ENCODE results near the gene GCK.

GCK gene

DNA sequence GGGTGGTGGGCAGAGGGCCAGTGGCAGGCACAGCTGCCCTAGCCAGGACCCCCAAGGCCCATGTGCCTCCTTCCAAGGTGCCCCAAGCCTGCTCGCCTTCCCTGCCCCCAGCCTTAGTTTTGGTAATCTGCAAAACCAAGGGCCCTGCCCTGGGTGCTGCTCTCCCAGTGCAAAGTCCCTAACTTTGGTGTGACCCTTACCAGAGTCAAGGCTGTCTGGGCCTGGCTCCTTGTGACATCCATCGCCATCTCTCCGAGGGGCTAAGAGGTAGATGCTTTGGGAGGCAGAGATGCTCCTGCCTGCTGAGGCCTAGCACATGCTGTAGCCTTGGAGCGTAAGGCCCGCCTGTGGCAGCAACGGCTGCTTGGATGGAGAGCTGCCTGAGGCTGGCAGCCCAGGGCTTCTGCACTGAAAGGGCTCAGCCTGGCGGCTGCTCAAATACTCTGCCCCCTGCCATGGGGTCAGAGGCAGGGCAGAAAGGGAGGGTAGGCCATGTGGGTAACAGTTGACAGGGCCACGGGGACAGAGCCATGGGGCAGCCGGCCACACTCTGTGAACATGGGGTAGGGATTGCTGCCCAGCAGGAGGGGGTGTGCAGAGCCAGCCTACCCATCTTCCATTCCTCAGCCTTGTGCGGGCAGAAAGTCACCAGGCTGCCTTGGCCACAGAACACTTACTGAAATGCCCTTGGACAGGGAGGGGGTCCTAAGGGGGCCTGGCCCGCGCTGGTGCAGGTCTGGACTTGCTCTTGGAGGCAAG is 30.2 kb downstream of the GCK start:
- TF ChIP-seq, protein P1, sequence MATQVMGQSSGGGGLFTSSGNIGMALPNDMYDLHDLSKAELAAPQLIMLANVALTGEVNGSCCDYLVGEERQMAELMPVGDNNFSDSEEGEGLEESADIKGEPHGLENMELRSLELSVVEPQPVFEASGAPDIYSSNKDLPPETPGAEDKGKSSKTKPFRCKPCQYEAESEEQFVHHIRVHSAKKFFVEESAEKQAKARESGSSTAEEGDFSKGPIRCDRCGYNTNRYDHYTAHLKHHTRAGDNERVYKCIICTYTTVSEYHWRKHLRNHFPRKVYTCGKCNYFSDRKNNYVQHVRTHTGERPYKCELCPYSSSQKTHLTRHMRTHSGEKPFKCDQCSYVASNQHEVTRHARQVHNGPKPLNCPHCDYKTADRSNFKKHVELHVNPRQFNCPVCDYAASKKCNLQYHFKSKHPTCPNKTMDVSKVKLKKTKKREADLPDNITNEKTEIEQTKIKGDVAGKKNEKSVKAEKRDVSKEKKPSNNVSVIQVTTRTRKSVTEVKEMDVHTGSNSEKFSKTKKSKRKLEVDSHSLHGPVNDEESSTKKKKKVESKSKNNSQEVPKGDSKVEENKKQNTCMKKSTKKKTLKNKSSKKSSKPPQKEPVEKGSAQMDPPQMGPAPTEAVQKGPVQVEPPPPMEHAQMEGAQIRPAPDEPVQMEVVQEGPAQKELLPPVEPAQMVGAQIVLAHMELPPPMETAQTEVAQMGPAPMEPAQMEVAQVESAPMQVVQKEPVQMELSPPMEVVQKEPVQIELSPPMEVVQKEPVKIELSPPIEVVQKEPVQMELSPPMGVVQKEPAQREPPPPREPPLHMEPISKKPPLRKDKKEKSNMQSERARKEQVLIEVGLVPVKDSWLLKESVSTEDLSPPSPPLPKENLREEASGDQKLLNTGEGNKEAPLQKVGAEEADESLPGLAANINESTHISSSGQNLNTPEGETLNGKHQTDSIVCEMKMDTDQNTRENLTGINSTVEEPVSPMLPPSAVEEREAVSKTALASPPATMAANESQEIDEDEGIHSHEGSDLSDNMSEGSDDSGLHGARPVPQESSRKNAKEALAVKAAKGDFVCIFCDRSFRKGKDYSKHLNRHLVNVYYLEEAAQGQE (IDR thresholded peaks at IDR 0.05; ENCODE audit: insufficient read depth in 1 of 2, low read depth in 2 of 2, low read length in 2 of 2) = no peak
- TF ChIP-seq SIN3A (IDR thresholded peaks at IDR 0.05; ENCODE audit: borderline replicate concordance, insufficient read depth, low read length) (no peak), POLR2AphosphoS5 (IDR thresholded peaks at IDR 0.05; ENCODE audit: low read depth, low read length) (no peak), FOXP2 (optimal IDR thresholded peaks at IDR 0.05; ENCODE audit: borderline replicate concordance, extremely low read depth, extremely low read length, insufficient read depth) (no peak), TAF1 (IDR thresholded peaks at IDR 0.05; ENCODE audit: borderline replicate concordance, insufficient read depth, low read length) (no peak)

DNA sequence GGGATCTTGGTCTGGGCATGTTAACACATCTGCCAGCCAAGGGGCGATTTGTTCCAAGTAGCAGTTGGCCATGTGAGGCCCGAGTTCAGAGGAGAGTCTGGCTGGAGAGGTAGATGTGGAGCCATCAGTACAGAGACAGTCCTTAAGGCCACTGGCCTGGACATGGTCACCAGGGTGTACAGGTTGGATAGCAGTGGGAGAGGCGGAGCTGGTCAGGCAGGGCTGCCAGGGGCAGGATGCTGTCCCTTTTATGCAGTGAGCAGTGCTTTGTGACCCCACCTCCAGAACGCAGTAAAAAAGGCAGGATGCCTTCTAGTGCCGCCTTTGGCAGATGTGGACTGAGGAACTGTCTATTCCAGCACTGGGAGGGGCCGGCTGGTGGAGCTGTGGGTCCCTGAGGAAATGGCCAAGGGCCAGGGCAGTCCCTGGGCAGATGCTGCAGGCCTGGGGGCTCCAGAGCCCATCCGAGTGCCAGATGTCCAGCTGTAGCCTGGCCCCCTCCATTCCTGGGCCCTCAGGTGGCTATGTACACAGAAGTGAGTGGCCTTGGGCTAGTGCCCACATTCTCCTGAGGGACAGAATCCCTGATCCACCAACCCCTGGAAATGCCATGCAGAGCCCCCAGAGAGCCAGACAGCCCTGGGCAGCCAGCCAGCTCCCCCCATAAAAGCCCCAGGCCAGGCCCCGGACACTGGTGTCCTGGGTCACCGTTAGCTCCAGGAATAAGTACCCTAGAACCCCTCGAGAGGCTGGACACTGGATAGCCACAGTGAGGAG is 31.0 kb downstream of the GCK start:
- TF ChIP-seq SIN3A (IDR thresholded peaks at IDR 0.05; ENCODE audit: borderline replicate concordance, insufficient read depth, low read length) = no peak
- no peak for TF ChIP-seq POLR2AphosphoS5 (IDR thresholded peaks at IDR 0.05; ENCODE audit: low read depth, low read length)

DNA sequence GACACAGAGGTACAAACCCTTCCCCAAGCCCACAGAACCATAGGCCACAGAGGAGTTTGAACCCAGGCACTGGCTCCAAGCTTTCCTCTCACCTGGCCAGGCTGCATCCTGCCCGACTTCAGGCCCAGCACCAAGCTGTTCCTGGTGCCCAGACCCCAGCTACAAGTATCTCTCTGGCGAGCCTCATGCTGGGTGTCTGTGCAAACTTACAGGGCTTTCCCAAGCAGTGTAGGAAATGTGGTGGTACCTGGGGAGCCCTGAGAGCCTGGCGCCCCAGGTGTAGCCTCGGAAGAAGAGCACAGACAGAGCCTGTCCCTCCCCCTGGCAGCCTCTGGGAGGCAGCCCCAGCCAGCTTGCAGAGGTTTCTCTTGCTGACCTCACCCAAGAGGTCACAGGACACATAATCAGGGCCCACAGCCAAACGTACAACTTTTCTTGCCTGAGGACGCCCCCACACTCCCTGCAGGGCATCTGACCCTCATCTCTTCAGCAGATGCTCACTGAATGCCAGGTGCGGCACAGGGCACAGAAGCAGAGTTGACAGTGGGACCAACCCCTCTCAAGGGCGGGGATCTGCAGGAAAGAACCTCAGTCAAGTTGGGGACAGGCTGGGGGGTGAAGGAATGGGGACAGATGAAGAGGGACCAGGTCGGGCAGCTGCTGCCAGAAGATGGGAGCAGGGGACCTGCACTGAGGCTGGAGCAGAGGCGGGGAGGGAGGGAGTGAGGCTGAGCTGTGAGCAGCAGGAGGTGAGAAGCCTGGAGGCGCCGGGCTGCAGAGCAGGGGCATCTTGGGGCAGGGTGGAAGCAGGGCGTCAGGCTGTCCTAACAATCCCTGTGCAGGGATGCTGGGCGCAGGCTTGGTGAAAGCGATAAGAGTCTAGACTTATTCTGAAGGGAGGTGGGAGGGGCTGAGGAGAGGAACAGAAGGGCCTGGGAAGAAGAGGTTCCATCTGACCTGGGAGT is 31.8 kb downstream of the GCK start:
- TF ChIP-seq SIN3A (IDR thresholded peaks at IDR 0.05; ENCODE audit: borderline replicate concordance, insufficient read depth, low read length) (no peak), FOXP2 (optimal IDR thresholded peaks at IDR 0.05; ENCODE audit: borderline replicate concordance, extremely low read depth, extremely low read length, insufficient read depth) (no peak), TAF1 (IDR thresholded peaks at IDR 0.05; ENCODE audit: borderline replicate concordance, insufficient read depth, low read length) (no peak), POLR2AphosphoS5 (IDR thresholded peaks at IDR 0.05; ENCODE audit: low read depth, low read length) (no peak)
- TF ChIP-seq, protein P1 (IDR thresholded peaks at IDR 0.05; ENCODE audit: insufficient read depth in 1 of 2, low read depth in 2 of 2, low read length in 2 of 2) = no peak

DNA sequence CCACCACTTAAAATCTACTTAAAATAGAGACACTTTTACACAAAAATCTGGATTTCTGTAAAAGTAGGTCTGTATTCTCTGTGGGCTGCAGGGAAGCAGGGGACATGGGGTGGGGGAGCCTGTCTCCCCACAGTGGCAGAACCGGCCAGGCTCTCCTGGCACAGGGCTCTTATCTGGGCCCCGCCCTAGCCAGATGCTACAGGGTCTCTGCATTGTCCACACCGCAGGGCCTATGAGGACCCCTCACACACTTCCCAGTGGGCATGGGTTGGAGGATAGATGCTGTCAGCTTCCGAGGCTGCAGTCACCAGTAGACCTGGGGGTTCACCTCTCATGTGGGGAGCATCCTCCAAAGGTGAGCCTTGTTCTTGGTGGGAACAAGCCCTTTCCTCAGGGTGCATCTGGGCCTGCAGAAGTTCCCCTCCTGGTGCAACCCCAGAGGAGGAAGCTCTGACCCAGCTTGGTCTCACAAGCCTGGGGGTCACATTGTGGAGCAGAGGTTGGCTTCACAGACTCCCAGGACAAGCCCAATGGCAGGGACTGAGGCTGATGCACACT is 32.7 kb downstream of the GCK start:
- no peak for TF ChIP-seq SIN3A (IDR thresholded peaks at IDR 0.05; ENCODE audit: borderline replicate concordance, insufficient read depth, low read length)
- TF ChIP-seq TAF1 (IDR thresholded peaks at IDR 0.05; ENCODE audit: borderline replicate concordance, insufficient read depth, low read length) = no peak
- no peak for TF ChIP-seq FOXP2 (optimal IDR thresholded peaks at IDR 0.05; ENCODE audit: borderline replicate concordance, extremely low read depth, extremely low read length, insufficient read depth)
- TF ChIP-seq, protein P1 (IDR thresholded peaks at IDR 0.05; ENCODE audit: insufficient read depth in 1 of 2, low read depth in 2 of 2, low read length in 2 of 2) = no peak
- no peak for TF ChIP-seq POLR2AphosphoS5 (IDR thresholded peaks at IDR 0.05; ENCODE audit: low read depth, low read length)
